ENCODE data around the gene GPRC5B. TPM values are rescaled to one million over a fixed set of nuclear protein-coding genes. Genes with fewer than 3 reads are reported as not detected.

GPRC5B gene
- total RNA-seq, 1 experiment from 2014 or later: 62.0 TPM

DNA sequence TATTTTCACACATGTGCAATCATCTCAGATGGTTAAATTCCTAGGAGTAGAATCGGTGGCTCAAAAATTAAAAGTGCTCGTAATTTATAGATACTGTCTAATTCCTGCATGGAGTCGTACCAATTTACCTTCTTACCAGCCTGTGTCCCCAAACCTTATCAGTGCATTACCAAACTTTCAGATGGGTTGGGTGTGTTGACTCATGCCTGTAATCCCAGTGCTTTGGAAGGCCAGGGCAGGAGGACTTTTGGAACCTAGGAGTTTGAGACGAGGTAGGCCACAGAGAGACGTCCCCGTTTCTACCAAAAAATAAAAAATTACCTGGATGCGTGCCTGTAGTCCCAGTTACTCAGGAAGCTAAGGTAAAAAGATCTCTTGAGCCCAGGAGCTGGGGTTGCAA lies 34.5 kb upstream of the GPRC5B start:
- intact Hi-C loops (cut with micrococcal nuclease; ENCODE audit: unreplicated experiment): no loop called here
- TF ChIP-seq CTCF (conservative IDR thresholded peaks at IDR 0.05): no peak
- TF ChIP-seq EZH2 (IDR thresholded peaks at IDR 0.05; ENCODE audit: low read depth): no peak

DNA sequence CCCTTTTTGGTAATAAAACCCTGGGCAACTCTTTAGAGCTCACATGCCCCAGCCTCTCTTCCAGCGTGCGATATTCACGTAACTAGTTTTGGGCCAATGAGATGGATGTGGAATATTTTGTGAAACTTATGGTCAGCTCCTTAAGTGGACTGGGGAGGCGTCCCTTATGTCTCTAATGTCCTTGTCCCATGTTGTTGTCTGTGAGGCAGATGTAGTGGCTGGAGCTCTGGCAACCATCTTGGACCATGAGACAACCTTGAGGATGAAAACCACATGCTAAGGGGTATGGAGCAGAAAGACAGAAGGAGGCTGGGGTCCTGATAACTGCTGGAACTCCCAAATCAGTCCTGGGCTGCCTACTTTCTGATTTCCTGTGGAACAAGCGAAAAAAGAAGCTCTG lies 31.4 kb upstream of the GPRC5B start:
- no peak overlapping the region for H3K4me3 ChIP-seq
- H3K4me1 ChIP-seq (replicated peaks; ENCODE audit: insufficient read depth): no peaks in the 10 kb centered on the region
- no peaks in the 10 kb centered on the region for H3K9me3 ChIP-seq (ENCODE audit: insufficient read depth, low read depth)
- no peak overlapping the region for H3K27ac ChIP-seq
- H2AFZ ChIP-seq: no peak overlapping the region
- H3F3A ChIP-seq (ENCODE audit: insufficient read depth, low read depth): no peaks in the 10 kb centered on the region
- H3K4me2 ChIP-seq: no peak overlapping the region
- ChIA-PET CTCF (no interaction called here), POLR2A (ENCODE audit: unreplicated experiment) (no interaction called here)
- H3K36me3 ChIP-seq (ENCODE audit: low read depth): no peaks in the 10 kb centered on the region
- no peak for DNase-seq
- H3K79me2 ChIP-seq (ENCODE audit: low read depth): no peaks in the 10 kb centered on the region
- H3K9me2 ChIP-seq (ENCODE audit: insufficient read depth): no peaks in the 10 kb centered on the region
- H4K20me1 ChIP-seq (ENCODE audit: insufficient read depth): no peaks in the 10 kb centered on the region
- no TSS peak for BruUV-seq (replicated peaks)
- H3K27me3 ChIP-seq (ENCODE audit: insufficient read depth, low read depth): peaks cover 33% of the 10 kb centered on the region
- intact Hi-C loops (cut with micrococcal nuclease; ENCODE audit: unreplicated experiment): no loop called here
- TF ChIP-seq CTCF (conservative IDR thresholded peaks at IDR 0.05) (no peak), EZH2 (IDR thresholded peaks at IDR 0.05; ENCODE audit: low read depth) (no peak)

More for the DNA sequence above, 34.5 kb upstream of the GPRC5B start:
- no peaks in the 10 kb centered on the region for H3F3A ChIP-seq (ENCODE audit: insufficient read depth, low read depth)
- POLR2A ChIA-PET (ENCODE audit: unreplicated experiment): no interaction called here
- BruUV-seq (replicated peaks): no TSS peak
- H4K20me1 ChIP-seq (ENCODE audit: insufficient read depth): no peaks in the 10 kb centered on the region
- no peaks in the 10 kb centered on the region for H3K9me2 ChIP-seq (ENCODE audit: insufficient read depth)
- H3K9me3 ChIP-seq (ENCODE audit: insufficient read depth, low read depth): no peaks in the 10 kb centered on the region
- no peak overlapping the region for H3K4me3 ChIP-seq
- no peaks in the 10 kb centered on the region for H3K79me2 ChIP-seq (ENCODE audit: low read depth)
- H3K36me3 ChIP-seq (ENCODE audit: low read depth): no peaks in the 10 kb centered on the region
- no peaks in the 10 kb centered on the region for H3K4me1 ChIP-seq (replicated peaks; ENCODE audit: insufficient read depth)
- peaks cover 33% of the 10 kb centered on the region for H3K27me3 ChIP-seq (ENCODE audit: insufficient read depth, low read depth)
- DNase-seq: no peak
- no peak overlapping the region for H3K27ac ChIP-seq
- CTCF ChIA-PET: no interaction called here
- no peak overlapping the region for H3K4me2 ChIP-seq
- no peak overlapping the region for H2AFZ ChIP-seq

- no peaks in the 10 kb centered on the region for H3K79me2 ChIP-seq (ENCODE audit: low read depth)
- intact Hi-C loops (cut with micrococcal nuclease; ENCODE audit: unreplicated experiment): no loop called here
These were observed 30.2 kb upstream of the GPRC5B start for GRCh38 chr16:19914877-19915276.

More at GRCh38 chr16:19914877-19915276, 30.2 kb upstream of the GPRC5B start:
- Histone ChIP-seq H3K36me3 (ENCODE audit: low read depth) (no peaks in the 10 kb centered on the region), H3F3A (ENCODE audit: insufficient read depth, low read depth) (no peaks in the 10 kb centered on the region), H3K9me2 (ENCODE audit: insufficient read depth) (no peaks in the 10 kb centered on the region), H3K27ac (no peak overlapping the region), H3K9me3 (ENCODE audit: insufficient read depth, low read depth) (no peaks in the 10 kb centered on the region), H3K4me3 (no peak overlapping the region), H4K20me1 (ENCODE audit: insufficient read depth) (no peaks in the 10 kb centered on the region), H2AFZ (no peak overlapping the region), H3K4me1 (replicated peaks; ENCODE audit: insufficient read depth) (no peaks in the 10 kb centered on the region), H3K27me3 (ENCODE audit: insufficient read depth, low read depth) (peaks cover 22% of the 10 kb centered on the region; the same call in 1 of the 2 replicates), H3K4me2 (no peak overlapping the region)
- no peak for DNase-seq
- POLR2A ChIA-PET (ENCODE audit: unreplicated experiment): no interaction called here
- TF ChIP-seq CTCF (conservative IDR thresholded peaks at IDR 0.05) (no peak), EZH2 (IDR thresholded peaks at IDR 0.05; ENCODE audit: low read depth) (no peak)
- no TSS peak for BruUV-seq (replicated peaks)
- CTCF ChIA-PET: no interaction called here

All from PC-9 (cell line).